ENCODE data around the gene ENTHD1.
A peak's percentile ranks its signal among the peaks of the same experiment; 100 is the strongest.
"Not testable (repeated sequence)": the region's sequence is repeated elsewhere in the genome, so short reads cannot be mapped to it uniquely, and the experiment has no call there.

Gene ENTHD1

DNA sequence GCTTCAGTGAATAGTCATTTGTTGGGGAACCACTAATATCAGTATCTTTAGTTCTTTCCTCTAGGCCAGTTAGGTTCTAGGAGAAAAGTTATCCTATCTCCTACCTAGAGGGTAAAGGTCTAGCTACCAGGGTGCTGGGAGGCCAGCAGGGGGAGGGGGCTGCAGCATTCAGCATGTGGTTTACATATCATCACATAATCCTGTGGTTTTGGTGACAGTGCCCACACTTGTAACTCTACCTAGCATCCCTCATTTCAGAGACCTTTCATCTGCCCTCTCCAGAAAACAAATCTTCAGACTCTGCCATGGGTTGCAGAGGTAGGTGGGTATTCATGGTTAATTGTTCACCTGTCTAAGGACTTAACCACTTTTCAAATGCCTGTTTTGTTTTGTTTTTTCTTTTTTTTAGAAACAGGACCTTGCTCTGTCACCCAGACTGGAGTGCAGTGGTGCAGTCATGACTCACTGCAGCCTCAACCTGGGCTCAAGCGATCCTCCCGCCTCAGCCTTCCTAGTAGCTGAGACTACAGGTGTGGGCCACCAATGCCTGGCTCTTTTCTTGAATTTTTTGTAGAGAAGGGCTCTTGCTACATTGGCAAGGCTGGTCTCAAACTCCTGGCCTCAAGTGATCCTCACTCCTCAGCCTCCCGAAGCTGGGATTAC lies 146.8 kb downstream of the ENTHD1 start:
- Mint-ChIP-seq H3K27ac (peak overlapping the region; percentile 69), H3K27me3 (ENCODE audit: low read depth) (peaks cover 12% of the 10 kb centered on the region), H3K4me1 (ENCODE audit: low read depth) (peaks cover 43% of the 10 kb centered on the region), H3K9me3 (no peaks in the 10 kb centered on the region), H3K36me3 (ENCODE audit: low read depth) (peaks cover 2% of the 10 kb centered on the region), H3K4me3 (peak overlapping the region; percentile 28)
- peak; percentile 25 for DNase-seq (ENCODE audit: low spot score)

DNA sequence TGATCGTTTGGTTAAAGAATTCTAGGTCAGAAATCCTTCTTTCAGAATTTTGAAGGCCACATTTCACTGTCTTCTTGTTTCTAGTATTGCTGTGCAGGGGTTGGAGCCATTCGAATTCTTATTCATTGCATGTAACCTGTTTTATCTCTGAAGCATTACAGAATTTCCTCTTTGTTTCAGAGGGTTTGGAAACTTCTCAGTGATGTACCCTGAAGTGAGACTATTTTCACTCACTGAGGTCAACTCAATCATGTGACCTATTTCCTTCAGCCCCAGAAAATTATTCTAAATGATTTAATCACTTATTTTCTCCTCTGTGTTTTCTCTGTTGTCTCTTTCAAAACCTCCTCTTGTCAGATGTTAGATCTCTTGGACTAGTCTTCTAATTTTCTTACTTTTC lies 147.8 kb downstream of the ENTHD1 start:
- no peak for DNase-seq (ENCODE audit: low spot score)
- H3K27ac Mint-ChIP-seq, result peak overlapping the region; percentile 69
- H3K27me3 Mint-ChIP-seq (ENCODE audit: low read depth), result peaks cover 9% of the 10 kb centered on the region
- H3K4me1 Mint-ChIP-seq (ENCODE audit: low read depth), result peaks cover 41% of the 10 kb centered on the region
- H3K4me3 Mint-ChIP-seq, result peak overlapping the region; percentile 28
- no peaks in the 10 kb centered on the region for H3K9me3 Mint-ChIP-seq
- peaks cover 2% of the 10 kb centered on the region for H3K36me3 Mint-ChIP-seq (ENCODE audit: low read depth)

DNA sequence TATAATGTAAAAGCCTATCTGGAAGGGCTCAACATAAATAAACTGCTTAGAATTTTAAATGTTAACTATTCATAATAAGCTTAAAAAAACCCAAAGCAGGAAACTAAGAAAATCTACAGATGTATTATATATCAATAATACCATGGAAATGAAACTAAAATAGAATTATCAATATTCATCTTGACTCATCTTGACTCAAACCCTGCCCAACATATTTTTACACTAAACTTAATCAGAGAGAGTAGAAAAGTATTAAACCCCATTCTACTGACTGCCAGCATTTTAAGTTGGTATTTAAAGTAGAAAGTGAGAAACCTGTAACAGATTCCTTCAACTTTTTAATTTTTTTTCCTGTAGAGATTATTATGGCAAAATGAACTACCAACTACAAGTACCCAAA lies 149.2 kb downstream of the ENTHD1 start:
- no peak for DNase-seq (ENCODE audit: low spot score)
- Mint-ChIP-seq H3K36me3 (ENCODE audit: low read depth) (peaks cover 2% of the 10 kb centered on the region), H3K27me3 (ENCODE audit: low read depth) (peaks cover 2% of the 10 kb centered on the region), H3K4me1 (ENCODE audit: low read depth) (peaks cover 39% of the 10 kb centered on the region), H3K27ac (peak overlapping the region; percentile 8), H3K4me3 (no peak overlapping the region), H3K9me3 (peaks cover 3% of the 10 kb centered on the region)

DNA sequence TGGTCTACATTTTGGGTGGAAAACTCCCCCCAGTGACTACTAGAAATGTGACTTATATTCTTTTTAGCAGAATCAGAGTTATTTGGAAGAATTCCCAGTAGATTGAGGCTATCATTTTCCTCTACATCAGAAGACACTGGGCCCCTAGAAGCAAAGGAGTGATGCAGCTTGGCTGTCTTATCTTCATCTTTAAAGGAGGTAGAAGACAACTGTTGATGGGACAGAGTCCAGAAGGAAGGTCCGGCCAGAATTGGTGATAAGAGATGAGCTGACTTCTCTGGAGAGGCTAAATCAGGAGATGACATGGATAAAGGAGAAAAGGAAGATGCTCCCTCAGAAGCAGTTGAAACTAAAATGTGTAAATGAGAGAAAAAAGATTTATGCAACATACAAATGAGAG lies 149.6 kb downstream of the ENTHD1 start:
- DNase-seq (ENCODE audit: low spot score), result no peak
- peaks cover 40% of the 10 kb centered on the region for H3K4me1 Mint-ChIP-seq (ENCODE audit: low read depth)
- H3K9me3 Mint-ChIP-seq, result peaks cover 7% of the 10 kb centered on the region
- peaks cover 4% of the 10 kb centered on the region for H3K36me3 Mint-ChIP-seq (ENCODE audit: low read depth)
- peaks cover 2% of the 10 kb centered on the region for H3K27me3 Mint-ChIP-seq (ENCODE audit: low read depth)
- no peak overlapping the region for H3K27ac Mint-ChIP-seq
- H3K4me3 Mint-ChIP-seq, result peak overlapping the region; percentile 9

DNA sequence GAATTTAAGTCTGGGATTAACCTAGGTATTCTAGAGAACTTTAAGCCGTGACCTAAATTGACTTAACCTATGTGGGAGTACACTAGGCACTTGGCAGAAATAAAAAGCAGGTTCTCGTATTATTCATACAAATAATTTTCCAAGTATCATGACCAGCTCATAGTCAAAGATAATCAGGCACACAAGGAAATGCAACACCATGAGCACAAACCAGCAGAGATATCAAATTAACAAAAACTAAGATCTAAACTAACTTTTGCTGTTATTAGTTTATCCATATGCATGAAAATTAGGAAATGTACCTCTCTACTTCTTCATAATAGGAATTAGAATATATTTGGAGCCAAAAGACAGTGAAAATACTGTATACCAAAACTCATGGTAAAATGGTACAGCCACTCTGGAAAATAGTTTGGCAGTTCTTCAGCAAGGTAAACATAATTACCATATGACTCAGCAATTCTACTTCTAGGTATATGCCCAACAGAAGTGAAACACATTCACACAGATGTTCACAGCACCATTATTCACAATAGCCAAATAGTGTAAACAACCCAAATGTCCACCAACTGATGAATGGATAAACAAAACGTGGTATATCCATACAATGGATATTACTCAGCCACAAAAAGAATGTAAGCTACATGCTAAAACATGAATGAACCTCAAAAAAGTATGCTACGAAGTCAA lies 154.1 kb downstream of the ENTHD1 start:
- no peak overlapping the region for H3K4me3 Mint-ChIP-seq
- peaks cover 26% of the 10 kb centered on the region for H3K27me3 Mint-ChIP-seq (ENCODE audit: low read depth)
- peaks cover 20% of the 10 kb centered on the region for H3K4me1 Mint-ChIP-seq (ENCODE audit: low read depth)
- peaks cover 4% of the 10 kb centered on the region for H3K36me3 Mint-ChIP-seq (ENCODE audit: low read depth)
- H3K9me3 Mint-ChIP-seq, result peaks cover 7% of the 10 kb centered on the region
- no peak overlapping the region for H3K27ac Mint-ChIP-seq
- no peak for DNase-seq (ENCODE audit: low spot score)

DNA sequence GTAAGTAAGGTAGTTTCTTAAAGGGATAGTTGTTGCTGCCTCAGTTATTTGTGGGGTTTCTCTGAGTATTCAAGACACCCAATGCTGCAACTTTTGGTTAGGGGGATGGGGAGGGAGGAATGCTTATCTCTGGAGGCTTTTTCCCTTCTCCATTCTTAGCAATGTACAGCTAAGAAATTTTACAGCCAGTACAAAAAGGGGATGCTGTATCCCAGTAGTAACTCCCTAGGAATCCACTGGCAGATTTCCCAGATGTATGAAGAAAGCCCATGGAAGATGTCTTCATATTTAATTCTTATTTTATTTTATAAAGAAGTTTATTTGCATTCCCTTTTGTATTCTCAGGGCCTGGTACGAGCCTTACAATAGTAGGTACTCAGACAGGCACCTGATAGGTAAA lies 154.8 kb downstream of the ENTHD1 start:
- peaks cover 7% of the 10 kb centered on the region for H3K9me3 Mint-ChIP-seq
- no peak overlapping the region for H3K4me3 Mint-ChIP-seq
- H3K27me3 Mint-ChIP-seq (ENCODE audit: low read depth), result peaks cover 29% of the 10 kb centered on the region
- no peak overlapping the region for H3K27ac Mint-ChIP-seq
- peaks cover 14% of the 10 kb centered on the region for H3K4me1 Mint-ChIP-seq (ENCODE audit: low read depth)
- DNase-seq (ENCODE audit: low spot score), result no peak
- H3K36me3 Mint-ChIP-seq (ENCODE audit: low read depth), result peaks cover 4% of the 10 kb centered on the region

DNA sequence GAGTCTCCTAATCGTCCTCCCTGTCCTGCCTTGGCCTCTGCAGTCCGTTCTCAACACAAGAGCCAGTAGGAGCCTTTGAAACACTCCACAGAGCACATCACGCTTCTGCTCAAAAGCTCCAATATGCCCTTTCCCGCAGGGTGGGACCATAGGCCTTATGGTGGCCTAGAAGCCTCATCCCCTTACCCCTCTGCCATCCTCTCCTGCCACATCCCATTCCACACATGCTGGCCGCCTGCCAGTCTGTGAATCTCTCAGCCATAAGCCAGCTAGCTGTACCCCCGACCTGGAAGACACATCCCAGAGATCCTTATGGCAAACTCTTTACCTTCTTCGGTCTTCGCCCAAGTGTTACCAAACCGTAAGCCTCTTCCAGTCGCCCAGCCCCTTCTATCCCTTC lies 157.8 kb downstream of the ENTHD1 start:
- H3K27me3 Mint-ChIP-seq (ENCODE audit: low read depth), result peaks cover 40% of the 10 kb centered on the region
- H3K27ac Mint-ChIP-seq, result no peak overlapping the region
- H3K4me3 Mint-ChIP-seq, result no peak overlapping the region
- H3K4me1 Mint-ChIP-seq (ENCODE audit: low read depth), result peaks cover 5% of the 10 kb centered on the region
- H3K9me3 Mint-ChIP-seq, result peaks cover 7% of the 10 kb centered on the region
- DNase-seq (ENCODE audit: low spot score), result no peak
- peaks cover 2% of the 10 kb centered on the region for H3K36me3 Mint-ChIP-seq (ENCODE audit: low read depth)

DNA sequence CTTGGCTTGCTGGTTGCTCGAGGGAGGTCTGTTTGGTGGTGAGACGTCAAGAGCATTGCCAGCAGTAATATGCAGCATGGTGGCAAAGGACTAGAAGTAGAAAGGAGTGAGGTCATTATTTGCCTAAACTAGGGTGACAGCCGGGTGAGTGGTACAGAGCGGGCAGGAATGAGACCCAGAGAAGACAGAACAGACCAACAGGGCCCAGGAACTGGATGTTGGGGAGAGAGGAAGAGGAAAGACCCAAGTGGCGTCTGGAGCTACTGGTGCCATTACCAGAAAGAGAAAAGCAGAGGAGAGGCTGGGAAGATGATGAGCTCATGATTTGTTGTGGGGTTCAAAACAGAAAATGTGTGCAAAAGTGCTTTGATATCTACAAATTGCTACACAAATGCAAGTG lies 158.7 kb downstream of the ENTHD1 start:
- DNase-seq (ENCODE audit: low spot score), result no peak
- H3K4me3 Mint-ChIP-seq, result no peak overlapping the region
- H3K4me1 Mint-ChIP-seq (ENCODE audit: low read depth), result peaks cover 5% of the 10 kb centered on the region
- H3K36me3 Mint-ChIP-seq (ENCODE audit: low read depth), result peaks cover 2% of the 10 kb centered on the region
- no peak overlapping the region for H3K27ac Mint-ChIP-seq
- H3K27me3 Mint-ChIP-seq (ENCODE audit: low read depth), result peaks cover 40% of the 10 kb centered on the region
- H3K9me3 Mint-ChIP-seq, result peaks cover 7% of the 10 kb centered on the region

DNA sequence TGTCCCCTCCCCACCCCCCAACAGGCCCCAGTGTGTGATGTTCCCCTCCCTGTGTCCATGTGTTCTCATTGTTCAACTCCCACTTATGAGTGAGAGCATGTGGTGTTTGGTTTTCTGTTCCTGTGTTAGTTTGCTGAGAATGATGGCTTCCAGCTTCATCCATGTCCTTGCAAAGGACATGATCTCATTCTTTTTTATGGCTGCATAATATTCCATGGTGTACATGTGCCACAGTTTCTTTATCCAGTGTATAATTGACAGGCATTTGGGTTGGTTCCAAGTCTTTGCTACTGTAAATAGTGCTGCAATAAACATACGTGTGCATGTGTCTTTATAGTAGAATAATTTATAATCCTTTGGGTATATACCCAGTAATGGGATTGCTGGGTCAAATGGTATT lies 159.5 kb downstream of the ENTHD1 start:
- not testable (repeated sequence) for H3K4me1 Mint-ChIP-seq (ENCODE audit: low read depth); DNase-seq (ENCODE audit: low spot score); H3K36me3 Mint-ChIP-seq (ENCODE audit: low read depth); H3K27ac Mint-ChIP-seq; H3K9me3 Mint-ChIP-seq; H3K4me3 Mint-ChIP-seq
- H3K27me3 Mint-ChIP-seq (ENCODE audit: low read depth), result peaks cover 40% of the 10 kb centered on the region

DNA sequence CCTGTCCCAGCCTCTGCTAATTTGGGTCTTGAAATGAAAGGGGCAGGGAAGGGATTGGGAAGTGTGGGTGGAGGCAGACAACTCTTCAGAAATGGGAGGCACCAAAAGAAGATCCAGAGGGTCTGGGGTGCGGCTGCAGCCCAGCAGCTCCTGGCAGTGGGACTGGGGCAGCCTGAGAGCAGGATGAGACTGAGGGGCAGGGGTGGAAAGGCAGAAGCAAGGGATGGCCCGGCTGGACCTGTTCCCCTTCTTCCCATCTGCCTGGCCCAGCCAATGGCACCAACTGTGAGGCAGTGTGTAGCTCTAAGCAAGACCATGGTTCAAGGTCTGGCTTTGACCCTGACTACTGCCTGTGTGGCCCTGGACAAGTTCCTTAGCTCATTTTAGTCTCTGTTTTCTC lies 160.4 kb downstream of the ENTHD1 start:
- no peak for DNase-seq (ENCODE audit: low spot score)
- H3K4me1 Mint-ChIP-seq (ENCODE audit: low read depth), result peaks cover 4% of the 10 kb centered on the region
- no peaks in the 10 kb centered on the region for H3K36me3 Mint-ChIP-seq (ENCODE audit: low read depth)
- peaks cover 38% of the 10 kb centered on the region for H3K27me3 Mint-ChIP-seq (ENCODE audit: low read depth)
- no peak overlapping the region for H3K4me3 Mint-ChIP-seq
- no peaks in the 10 kb centered on the region for H3K9me3 Mint-ChIP-seq
- H3K27ac Mint-ChIP-seq, result no peak overlapping the region

DNA sequence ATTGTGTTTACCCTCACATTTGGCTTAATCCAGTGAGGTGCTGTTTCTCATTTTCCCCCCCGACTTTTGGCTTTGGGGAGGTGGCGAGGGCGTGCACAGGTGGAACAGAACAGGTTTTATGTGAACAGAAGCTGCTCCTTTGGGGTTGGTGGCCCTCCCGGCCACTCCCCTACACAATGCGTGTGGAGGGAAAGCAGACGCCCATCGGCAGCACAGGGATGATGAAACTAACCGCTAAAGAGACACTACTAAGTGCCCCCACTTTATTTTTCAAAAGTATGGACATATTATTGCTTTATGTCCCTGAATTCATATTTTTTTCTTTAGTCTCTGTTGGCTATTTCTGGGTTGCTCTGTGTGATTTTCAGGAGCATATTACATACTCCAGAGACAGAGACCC lies 160.9 kb downstream of the ENTHD1 start:
- no peak overlapping the region for H3K27ac Mint-ChIP-seq
- no peak overlapping the region for H3K4me3 Mint-ChIP-seq
- no peaks in the 10 kb centered on the region for H3K4me1 Mint-ChIP-seq (ENCODE audit: low read depth)
- no peaks in the 10 kb centered on the region for H3K9me3 Mint-ChIP-seq
- H3K36me3 Mint-ChIP-seq (ENCODE audit: low read depth), result no peaks in the 10 kb centered on the region
- peaks cover 36% of the 10 kb centered on the region for H3K27me3 Mint-ChIP-seq (ENCODE audit: low read depth)
- DNase-seq (ENCODE audit: low spot score), result no peak

DNA sequence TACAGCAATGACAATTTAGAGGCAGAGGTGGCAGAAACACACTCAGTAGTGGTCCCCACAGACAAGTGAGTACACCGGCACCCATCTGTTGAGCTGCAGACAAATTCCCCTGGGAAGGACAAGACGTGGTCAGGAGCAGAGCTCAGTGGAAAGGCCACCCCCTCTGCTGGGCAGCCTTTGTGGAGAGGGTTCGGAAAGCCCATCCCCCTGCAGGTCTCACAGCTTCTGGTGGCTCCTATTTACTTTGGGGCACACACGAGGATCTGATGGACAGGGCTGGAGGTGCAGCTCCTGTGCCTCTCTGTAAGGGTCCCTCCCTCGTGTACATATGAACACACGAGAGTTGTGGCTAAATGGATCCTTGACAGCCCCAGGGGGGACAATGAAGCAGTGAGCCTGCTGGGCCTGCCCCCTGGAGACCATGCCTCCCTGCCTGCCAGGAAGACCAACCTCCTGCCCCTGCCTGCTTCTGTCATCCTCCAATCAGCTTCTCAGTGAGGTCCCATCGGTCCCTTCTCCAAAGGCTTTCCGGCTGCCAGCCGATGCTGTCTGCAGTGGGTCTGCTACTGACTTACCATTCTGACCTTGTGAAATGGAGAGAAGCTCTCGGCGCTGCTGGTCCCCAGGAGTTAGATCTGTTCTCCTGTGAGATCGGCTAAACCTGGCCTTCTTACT lies 161.5 kb downstream of the ENTHD1 start:
- Mint-ChIP-seq H3K27me3 (ENCODE audit: low read depth) (peaks cover 36% of the 10 kb centered on the region), H3K4me1 (ENCODE audit: low read depth) (no peaks in the 10 kb centered on the region), H3K27ac (no peak overlapping the region), H3K36me3 (ENCODE audit: low read depth) (no peaks in the 10 kb centered on the region), H3K4me3 (no peak overlapping the region), H3K9me3 (no peaks in the 10 kb centered on the region)
- no peak for DNase-seq (ENCODE audit: low spot score)

DNA sequence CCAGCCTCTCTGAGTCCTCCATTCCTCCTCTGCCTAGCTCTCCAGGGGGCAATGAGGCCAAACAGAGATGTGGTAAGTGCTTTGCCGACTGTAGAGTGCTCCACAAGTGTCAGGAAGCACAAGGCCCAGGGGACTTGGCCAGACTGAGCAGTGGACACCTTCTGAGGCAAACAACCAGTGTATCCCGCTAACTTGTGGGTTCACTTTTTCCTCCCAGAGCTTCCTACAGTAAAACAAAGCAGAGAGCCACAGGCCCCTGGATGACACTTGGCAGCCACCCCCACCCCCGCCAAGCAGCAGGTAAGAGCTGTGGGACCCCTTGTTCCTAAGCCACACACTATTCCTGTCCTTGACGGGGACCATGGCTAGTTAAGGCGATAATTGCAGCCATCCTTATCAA lies 162.1 kb downstream of the ENTHD1 start:
- H3K9me3 Mint-ChIP-seq, result no peaks in the 10 kb centered on the region
- H3K27me3 Mint-ChIP-seq (ENCODE audit: low read depth), result peaks cover 37% of the 10 kb centered on the region
- H3K4me3 Mint-ChIP-seq, result no peak overlapping the region
- H3K27ac Mint-ChIP-seq, result no peak overlapping the region
- no peaks in the 10 kb centered on the region for H3K36me3 Mint-ChIP-seq (ENCODE audit: low read depth)
- no peaks in the 10 kb centered on the region for H3K4me1 Mint-ChIP-seq (ENCODE audit: low read depth)
- DNase-seq (ENCODE audit: low spot score), result no peak

DNA sequence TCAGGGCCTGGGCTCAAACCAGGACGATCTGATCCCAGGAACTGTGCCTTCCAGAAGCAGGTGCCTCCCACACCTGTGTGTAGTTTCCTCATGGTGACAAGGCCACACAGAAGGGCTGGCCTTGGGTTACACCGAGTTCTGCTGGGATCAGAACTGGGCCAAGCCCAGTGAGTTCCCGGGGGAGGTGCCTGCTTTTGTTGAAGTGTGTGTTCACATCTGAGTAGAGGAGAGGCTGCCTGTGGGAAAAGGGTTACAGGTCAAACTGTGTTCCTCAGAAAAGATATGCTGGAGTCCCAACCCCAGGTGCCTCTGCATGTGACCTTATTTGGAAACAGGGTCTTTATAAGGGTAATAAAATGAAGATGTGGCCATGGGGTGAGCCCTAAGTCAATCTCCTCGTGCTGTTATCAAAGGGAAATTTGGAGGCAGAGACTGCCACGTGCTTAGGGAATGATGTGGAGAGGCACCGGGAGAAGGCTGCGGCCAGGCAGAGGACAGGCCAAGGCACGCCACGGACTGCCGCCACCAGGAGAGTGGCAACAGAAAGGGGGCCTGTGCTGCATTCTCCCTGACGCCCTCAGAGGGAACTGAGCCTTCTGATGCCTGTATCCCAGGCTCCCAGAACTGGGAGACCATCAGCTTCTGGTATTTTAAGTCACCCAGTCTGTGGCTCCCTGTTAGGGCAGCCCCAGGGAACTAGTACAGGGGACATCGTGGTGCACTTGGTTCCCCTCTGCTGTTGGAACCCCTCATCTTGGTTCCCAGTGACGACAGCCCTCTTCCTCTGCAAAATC lies 164.2 kb downstream of the ENTHD1 start:
- DNase-seq (ENCODE audit: low spot score), result no peak
- H3K36me3 Mint-ChIP-seq (ENCODE audit: low read depth), result no peaks in the 10 kb centered on the region
- H3K27ac Mint-ChIP-seq, result no peak overlapping the region
- peaks cover 30% of the 10 kb centered on the region for H3K27me3 Mint-ChIP-seq (ENCODE audit: low read depth)
- no peaks in the 10 kb centered on the region for H3K9me3 Mint-ChIP-seq
- H3K4me3 Mint-ChIP-seq, result no peak overlapping the region
- H3K4me1 Mint-ChIP-seq (ENCODE audit: low read depth), result no peaks in the 10 kb centered on the region

Data from T-helper 2 cell treated with Interferon-gamma antibody and Interleukin-4, amounts not matched to agents 5 μg/mL and 100 μg/mL, for 36 hours (primary cell).